Measurements from ENCODE around the gene STK26. TPM values are rescaled to one million over a fixed set of nuclear protein-coding genes. Genes with fewer than 3 reads are reported as not detected.

The STK26 gene
- total RNA-seq, 4 donors from 2014 or later = 3.8 to 15.7 (median 7.7) TPM

- H3K4me1 ChIP-seq = no peaks in the 10 kb centered on the region
- TF ChIP-seq CTCF (IDR thresholded peaks at IDR 0.05) (no peak), POLR2A (IDR thresholded peaks at IDR 0.05) (no peak)
- H3K9me3 ChIP-seq = no peaks in the 10 kb centered on the region
- peak overlapping the region; percentile 73 to 86 (median 80) for H3K27ac ChIP-seq
- peak overlapping the region; percentile 57 to 83 (median 68) for H3K4me3 ChIP-seq
- no peaks in the 10 kb centered on the region for H3K27me3 ChIP-seq
- H3K36me3 ChIP-seq = no peaks in the 10 kb centered on the region
- peak in 2 of 3 donors; percentile 54 to 67 for DNase-seq
Observed at GRCh38 chrX:132023896-132024386, 839 bp downstream of the STK26 start.

GRCh38 chrX:132025041-132025440 is 1.9 kb downstream of the STK26 start:
- no peaks in the 10 kb centered on the region for H3K9me3 ChIP-seq
- H3K4me3 ChIP-seq = no peak overlapping the region
- TF ChIP-seq CTCF (IDR thresholded peaks at IDR 0.05) (no peak), POLR2A (IDR thresholded peaks at IDR 0.05) (no peak)
- H3K4me1 ChIP-seq = no peaks in the 10 kb centered on the region
- no peak for DNase-seq
- H3K36me3 ChIP-seq = no peaks in the 10 kb centered on the region
- H3K27ac ChIP-seq = no peak overlapping the region
- no peaks in the 10 kb centered on the region for H3K27me3 ChIP-seq

- no peaks in the 10 kb centered on the region for H3K27me3 ChIP-seq
- no peak overlapping the region for H3K27ac ChIP-seq
- no peaks in the 10 kb centered on the region for H3K36me3 ChIP-seq
- no peak for TF ChIP-seq CTCF (IDR thresholded peaks at IDR 0.05)
- no peak for TF ChIP-seq POLR2A (IDR thresholded peaks at IDR 0.05)
- no peak overlapping the region for H3K4me3 ChIP-seq
- no peaks in the 10 kb centered on the region for H3K4me1 ChIP-seq
- H3K9me3 ChIP-seq = no peaks in the 10 kb centered on the region
- DNase-seq = no peak
Observed at GRCh38 chrX:132030264-132030663, 7.2 kb downstream of the STK26 start.

GRCh38 chrX:132031867-132032266 is 8.8 kb downstream of the STK26 start:
- no peaks in the 10 kb centered on the region for H3K36me3 ChIP-seq
- H3K4me1 ChIP-seq = no peaks in the 10 kb centered on the region
- no peak for DNase-seq
- H3K4me3 ChIP-seq = no peak overlapping the region
- no peaks in the 10 kb centered on the region for H3K9me3 ChIP-seq
- no peak overlapping the region for H3K27ac ChIP-seq
- no peaks in the 10 kb centered on the region for H3K27me3 ChIP-seq
- no peak for TF ChIP-seq CTCF (IDR thresholded peaks at IDR 0.05)
- TF ChIP-seq POLR2A (IDR thresholded peaks at IDR 0.05) = no peak

GRCh38 chrX:132033166-132033565 is 10.1 kb downstream of the STK26 start:
- Histone ChIP-seq H3K4me1 (no peaks in the 10 kb centered on the region), H3K36me3 (no peaks in the 10 kb centered on the region), H3K27ac (no peak overlapping the region), H3K27me3 (no peaks in the 10 kb centered on the region), H3K4me3 (no peak overlapping the region), H3K9me3 (no peaks in the 10 kb centered on the region)
- no peak for DNase-seq
- TF ChIP-seq CTCF (IDR thresholded peaks at IDR 0.05) = no peak
- TF ChIP-seq POLR2A (IDR thresholded peaks at IDR 0.05) = no peak

- Histone ChIP-seq H3K9me3 (no peaks in the 10 kb centered on the region), H3K27ac (no peak overlapping the region), H3K36me3 (no peaks in the 10 kb centered on the region), H3K27me3 (no peaks in the 10 kb centered on the region), H3K4me3 (no peak overlapping the region), H3K4me1 (no peaks in the 10 kb centered on the region)
- no peak for TF ChIP-seq POLR2A (IDR thresholded peaks at IDR 0.05)
- no peak for TF ChIP-seq CTCF (IDR thresholded peaks at IDR 0.05)
- DNase-seq = no peak
Observed at GRCh38 chrX:132034648-132035047, 11.5 kb downstream of the STK26 start.
